MCF 10A (cell line): ENCODE data around the gene TDRD1. TPM values are rescaled to one million over a fixed set of nuclear protein-coding genes. Genes with fewer than 3 reads are reported as not detected.

Source experiments
- BruUV-seq: library from RNA; stranded (reverse); fragments of 400-500 nt; replicated peaks from 2 replicates; lab custom pipeline; 2021; lab: Mats Ljungman, UMichigan
- CTCF ChIA-PET: fragments of 300-600 bp; sonication (Branson Sonifier 250); formaldehyde crosslinking; extraction: SDS; loops from one replicate; lab custom pipeline; 2021; ENCODE audit warnings: antibody characterized with exemption, inconsistent platforms; lab: Yijun Ruan, JAX
- POLR2A ChIA-PET: fragments of 300-600, 350-650 bp; sonication (Branson Sonifier 250); formaldehyde crosslinking; extraction: SDS; loops from one replicate; lab custom pipeline; 2020; ENCODE audit warnings: antibody characterized with exemption, inconsistent platforms; lab: Yijun Ruan, JAX
- DNase-seq: peaks from one replicate; pipeline ENCODE4 v3.0.0-alpha.2; 2018; ENCODE audit not compliant: unreplicated experiment
- H3K27ac Mint-ChIP-seq: one replicate; pipeline ENCODE4 v1.8.0; 2022; ENCODE audit warnings: mild to moderate bottlenecking, low read depth, mixed read lengths; ENCODE audit not compliant: unreplicated experiment
- H3K27me3 Mint-ChIP-seq: one replicate; pipeline ENCODE4 v1.8.0; 2022; ENCODE audit warnings: mixed read lengths; ENCODE audit not compliant: insufficient read depth, unreplicated experiment
- H3K36me3 Mint-ChIP-seq: one replicate; pipeline ENCODE4 v1.8.0; 2022; ENCODE audit warnings: mild to moderate bottlenecking, moderate library complexity, mixed read lengths; ENCODE audit not compliant: insufficient read depth, unreplicated experiment
- H3K4me1 Mint-ChIP-seq: one replicate; pipeline ENCODE4 v1.8.0; 2022; ENCODE audit warnings: mixed read lengths; ENCODE audit not compliant: insufficient read depth, unreplicated experiment
- H3K4me3 Mint-ChIP-seq: one replicate; pipeline ENCODE4 v1.8.0; 2022; ENCODE audit warnings: mild to moderate bottlenecking, moderate library complexity, mixed read lengths; ENCODE audit not compliant: unreplicated experiment
- H3K9me3 Mint-ChIP-seq: one replicate; pipeline ENCODE4 v1.8.0; 2022; ENCODE audit warnings: mixed read lengths; ENCODE audit not compliant: unreplicated experiment
- CTCF ChIP-seq: fragments of 200-600 bp; IDR thresholded peaks from one replicate; pipeline ENCODE4 v1.8.0; 2022; ENCODE audit warnings: antibody characterized with exemption, mild to moderate bottlenecking; ENCODE audit not compliant: unreplicated experiment
- intact Hi-C: fragments of 100-400 bp; cut with micrococcal nuclease; formaldehyde crosslinking; loops from 2 replicates; pipeline ENCODE4 v1.14.1; 2022
- total RNA-seq: library from RNA; stranded (reverse); gene quantifications from 2 replicates; pipeline ENCODE4 v1.2.3, GENCODE V29; 2022

Gene TDRD1
- total RNA-seq, 1 experiment from 2014 or later, result not detected

- BruUV-seq, result no TSS peak
- intact Hi-C loops, result no loop called here
- CTCF ChIA-PET, result no interaction called here
These were observed 43.9 kb downstream of the TDRD1 start for GRCh38 chr10:114223066-114223465.

DNA sequence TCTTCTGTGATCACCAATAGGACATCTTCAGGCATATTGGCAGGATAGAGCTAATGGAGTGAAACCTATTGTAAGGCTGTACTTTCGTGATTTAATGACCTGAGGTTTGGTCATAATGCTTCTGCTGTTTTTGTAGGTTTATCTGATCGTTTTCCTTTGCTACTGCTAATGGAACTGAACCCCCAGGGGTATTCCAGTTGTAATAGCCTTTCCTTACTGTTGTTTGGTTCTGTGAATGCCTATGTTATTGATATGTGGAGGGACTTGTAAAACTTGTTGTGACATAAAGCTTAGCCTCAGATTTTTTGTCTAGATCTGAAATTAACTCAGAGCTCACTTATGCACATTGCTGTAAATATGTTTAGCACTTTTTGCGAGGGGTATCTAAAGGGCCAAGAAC is 49.0 kb downstream of the TDRD1 start:
- CTCF ChIA-PET, result interaction anchor here (1.0 to 1.1 kb wide), 2 partner anchors 12 to 20 kb away, joined by 3 to 4 read pairs; no protein-coding TSS in a partner anchor
- H3K27ac Mint-ChIP-seq, result no peak overlapping the region

More at GRCh38 chr10:114223066-114223465, 43.9 kb downstream of the TDRD1 start:
- Mint-ChIP-seq H3K27me3 (no peaks in the 10 kb centered on the region), H3K36me3 (no peaks in the 10 kb centered on the region), H3K27ac (no peak overlapping the region), H3K4me3 (no peak overlapping the region), H3K9me3 (no peaks in the 10 kb centered on the region), H3K4me1 (no peaks in the 10 kb centered on the region)
- no peak for DNase-seq
- TF ChIP-seq CTCF, result no peak
- POLR2A ChIA-PET, result interaction anchor here (1.1 kb wide), 1 partner anchor 11 kb away, joined by 3 read pairs; no protein-coding TSS in a partner anchor

DNA sequence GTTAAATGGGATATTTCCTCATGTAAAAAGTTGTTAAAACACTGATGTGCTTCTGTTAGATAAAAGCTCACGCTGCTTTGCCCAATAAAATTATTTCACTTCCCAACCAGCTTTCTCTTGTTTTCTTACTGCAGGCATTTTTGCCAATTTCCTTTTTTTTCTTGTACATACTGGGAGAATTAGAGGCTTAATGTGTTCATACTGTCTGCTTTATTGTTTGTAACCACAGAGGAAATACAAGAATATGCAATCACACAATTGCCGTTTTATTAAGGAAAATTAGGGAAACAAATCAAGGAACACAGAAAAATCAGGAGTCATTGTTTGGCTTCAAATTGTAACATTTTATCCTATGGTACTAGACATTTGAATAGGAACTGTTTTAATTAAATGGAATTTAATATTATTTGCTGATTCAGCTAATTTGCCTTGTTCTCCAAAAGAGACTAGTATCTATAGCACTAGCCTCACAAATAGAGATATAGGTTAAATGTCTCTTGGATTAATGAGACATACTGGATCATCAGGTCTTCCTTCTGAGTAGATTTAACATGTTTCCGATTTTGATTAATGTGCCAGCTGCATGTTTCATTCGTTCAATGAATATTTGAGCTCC is 53.5 kb downstream of the TDRD1 start:
- TF ChIP-seq CTCF, result no peak
- Mint-ChIP-seq H3K9me3 (no peaks in the 10 kb centered on the region), H3K27ac (no peak overlapping the region), H3K4me3 (no peak overlapping the region), H3K36me3 (no peaks in the 10 kb centered on the region), H3K4me1 (no peaks in the 10 kb centered on the region), H3K27me3 (no peaks in the 10 kb centered on the region)
- ChIA-PET CTCF (interaction anchor here (0.6 kb wide), 1 partner anchor 15 kb away, joined by 3 read pairs; no protein-coding TSS in a partner anchor), POLR2A (interaction anchor here (0.7 to 2.2 kb wide), 3 partner anchors 10 to 524 kb away, joined by 3 to 7 read pairs (median 3); no protein-coding TSS in a partner anchor)
- no TSS peak for BruUV-seq
- no peak for DNase-seq
- intact Hi-C loops, result no loop called here

More for the DNA sequence above, 49.0 kb downstream of the TDRD1 start:
- Mint-ChIP-seq H3K9me3 (no peaks in the 10 kb centered on the region), H3K4me3 (no peak overlapping the region), H3K27me3 (no peaks in the 10 kb centered on the region), H3K36me3 (no peaks in the 10 kb centered on the region), H3K4me1 (no peaks in the 10 kb centered on the region)
- TF ChIP-seq CTCF, result no peak
- no peak for DNase-seq
- POLR2A ChIA-PET, result no interaction called here
- intact Hi-C loops, result no loop called here
- no TSS peak for BruUV-seq

- H3K27ac Mint-ChIP-seq, result no peak overlapping the region
- CTCF ChIA-PET, result interaction anchor here (0.6 kb wide), 1 partner anchor 68 kb away, joined by 3 read pairs; no protein-coding TSS in a partner anchor
- intact Hi-C loops, result no loop called here
These were observed 54.3 kb downstream of the TDRD1 start for GRCh38 chr10:114233482-114233881.

More at GRCh38 chr10:114233482-114233881, 54.3 kb downstream of the TDRD1 start:
- POLR2A ChIA-PET, result interaction anchor here (2.2 kb wide), 1 partner anchor 11 kb away, joined by 7 read pairs; no protein-coding TSS in a partner anchor
- DNase-seq, result no peak
- no peaks in the 10 kb centered on the region for H3K9me3 Mint-ChIP-seq
- H3K27me3 Mint-ChIP-seq, result no peaks in the 10 kb centered on the region
- H3K4me1 Mint-ChIP-seq, result no peaks in the 10 kb centered on the region
- no peaks in the 10 kb centered on the region for H3K36me3 Mint-ChIP-seq
- BruUV-seq, result no TSS peak
- TF ChIP-seq CTCF, result no peak
- no peak overlapping the region for H3K4me3 Mint-ChIP-seq
